Measurements from ENCODE around the gene UPF3A. TPM values are rescaled to one million over a fixed set of nuclear protein-coding genes. Genes with fewer than 3 reads are reported as not detected.
A peak's percentile ranks its signal among the peaks of the same experiment; 100 is the strongest.

The UPF3A gene
- total and polyA plus RNA-seq, 10 of the 15 experiments (the other 5 are each of a cell fraction or from before 2014, with no cell fraction given), result 18.6 to 61.5 (median 43.3) TPM

DNA sequence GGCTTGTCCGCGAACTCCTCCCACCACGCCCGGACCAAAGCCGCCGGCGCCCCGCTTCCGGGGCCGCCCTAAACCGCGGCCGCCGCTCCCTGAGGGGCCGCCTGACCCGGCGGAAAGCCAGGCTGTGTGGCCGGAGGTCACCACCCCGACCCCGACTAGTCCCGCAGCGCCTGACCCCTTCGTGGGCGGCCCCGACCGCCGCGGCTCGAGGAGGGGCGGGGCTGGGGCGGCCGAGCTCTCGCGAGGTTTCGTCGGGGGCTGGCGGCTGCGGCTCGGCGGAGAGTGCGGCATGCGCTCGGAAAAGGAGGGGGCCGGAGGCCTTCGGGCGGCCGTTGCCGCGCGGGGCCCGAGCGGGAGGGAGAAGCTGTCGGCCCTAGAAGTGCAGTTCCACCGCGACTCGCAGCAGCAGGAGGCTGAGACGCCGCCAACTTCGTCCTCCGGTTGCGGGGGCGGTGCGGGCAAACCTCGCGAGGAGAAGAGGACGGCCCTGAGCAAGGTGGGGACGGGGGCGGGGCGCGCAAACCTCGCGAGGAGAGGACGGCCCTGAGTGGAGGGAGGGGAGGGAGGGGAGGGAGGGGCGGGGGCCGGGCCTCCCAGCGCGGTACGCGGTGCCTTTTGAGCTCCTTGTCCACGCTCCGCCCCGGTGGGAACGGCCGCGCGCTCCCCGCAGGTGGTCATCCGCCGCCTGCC is at the start of gene UPF3A (continued):
- TF ChIP-seq, protein P1, sequence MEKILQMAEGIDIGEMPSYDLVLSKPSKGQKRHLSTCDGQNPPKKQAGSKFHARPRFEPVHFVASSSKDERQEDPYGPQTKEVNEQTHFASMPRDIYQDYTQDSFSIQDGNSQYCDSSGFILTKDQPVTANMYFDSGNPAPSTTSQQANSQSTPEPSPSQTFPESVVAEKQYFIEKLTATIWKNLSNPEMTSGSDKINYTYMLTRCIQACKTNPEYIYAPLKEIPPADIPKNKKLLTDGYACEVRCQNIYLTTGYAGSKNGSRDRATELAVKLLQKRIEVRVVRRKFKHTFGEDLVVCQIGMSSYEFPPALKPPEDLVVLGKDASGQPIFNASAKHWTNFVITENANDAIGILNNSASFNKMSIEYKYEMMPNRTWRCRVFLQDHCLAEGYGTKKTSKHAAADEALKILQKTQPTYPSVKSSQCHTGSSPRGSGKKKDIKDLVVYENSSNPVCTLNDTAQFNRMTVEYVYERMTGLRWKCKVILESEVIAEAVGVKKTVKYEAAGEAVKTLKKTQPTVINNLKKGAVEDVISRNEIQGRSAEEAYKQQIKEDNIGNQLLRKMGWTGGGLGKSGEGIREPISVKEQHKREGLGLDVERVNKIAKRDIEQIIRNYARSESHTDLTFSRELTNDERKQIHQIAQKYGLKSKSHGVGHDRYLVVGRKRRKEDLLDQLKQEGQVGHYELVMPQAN (conservative IDR thresholded peaks at IDR 0.05), result peak; percentile 48
- no peak for TF ChIP-seq SIN3A (IDR thresholded peaks at IDR 0.05; ENCODE audit: low read depth, low read length)
- peak; percentile 85 for TF ChIP-seq RCOR1 (conservative IDR thresholded peaks at IDR 0.05; ENCODE audit: low read depth, low read length)
- TF ChIP-seq BRCA1 (IDR thresholded peaks at IDR 0.05; ENCODE audit: low read depth, low read length), result peak; percentile 59; the same call in 1 of the 2 replicates
- peak; percentile 75 for TF ChIP-seq LARP7 (IDR thresholded peaks at IDR 0.05)
- TF ChIP-seq SREBF2 (IDR thresholded peaks at IDR 0.05; ENCODE audit: low read length), result no peak
- TF ChIP-seq RFX5 (IDR thresholded peaks at IDR 0.05; ENCODE audit: low read depth, low read length), result no peak
- TF ChIP-seq, protein P2, sequence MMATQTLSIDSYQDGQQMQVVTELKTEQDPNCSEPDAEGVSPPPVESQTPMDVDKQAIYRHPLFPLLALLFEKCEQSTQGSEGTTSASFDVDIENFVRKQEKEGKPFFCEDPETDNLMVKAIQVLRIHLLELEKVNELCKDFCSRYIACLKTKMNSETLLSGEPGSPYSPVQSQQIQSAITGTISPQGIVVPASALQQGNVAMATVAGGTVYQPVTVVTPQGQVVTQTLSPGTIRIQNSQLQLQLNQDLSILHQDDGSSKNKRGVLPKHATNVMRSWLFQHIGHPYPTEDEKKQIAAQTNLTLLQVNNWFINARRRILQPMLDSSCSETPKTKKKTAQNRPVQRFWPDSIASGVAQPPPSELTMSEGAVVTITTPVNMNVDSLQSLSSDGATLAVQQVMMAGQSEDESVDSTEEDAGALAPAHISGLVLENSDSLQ (IDR thresholded peaks at IDR 0.05), result no peak
- TF ChIP-seq FOXK2 (IDR thresholded peaks at IDR 0.05), result no peak
- TF ChIP-seq EP300 (IDR thresholded peaks at IDR 0.05; ENCODE audit: borderline replicate concordance in 1 of 2, control insufficient read depth in 1 of 2, low read depth in 2 of 2, low read length in 2 of 2), result 0 out of 4 replicates have a peak, but pooled peaks of 1 of the 2 experiments have one; percentile 17
- TF ChIP-seq DPF2 (IDR thresholded peaks at IDR 0.05), result peak; percentile 87
- no peak for TF ChIP-seq CREB1 (IDR thresholded peaks at IDR 0.05; ENCODE audit: low read depth)
- no peak for TF ChIP-seq SIX5 (IDR thresholded peaks at IDR 0.05; ENCODE audit: low read depth, low read length, severe bottlenecking)
- TF ChIP-seq CBX3 (IDR thresholded peaks at IDR 0.05; ENCODE audit: borderline replicate concordance, low read depth), result no peak
- no peak for TF ChIP-seq TBL1XR1 (IDR thresholded peaks at IDR 0.05; ENCODE audit: low read depth, low read length)
- TF ChIP-seq TCF3 (IDR thresholded peaks at IDR 0.05; ENCODE audit: borderline replicate concordance, insufficient read depth, low read depth, low read length), result peak; percentile 76; the same call in 1 of the 2 replicates
- TF ChIP-seq RAD51 (IDR thresholded peaks at IDR 0.05), result no peak
- TF ChIP-seq TCF12 (IDR thresholded peaks at IDR 0.05; ENCODE audit: low read depth, low read length), result 0 out of 2 replicates have a peak, but pooled peaks have one; percentile 59
- TF ChIP-seq TAF1 (IDR thresholded peaks at IDR 0.05; ENCODE audit: borderline replicate concordance, low read depth, low read length), result peak; percentile 58; the same call in 1 of the 2 replicates

Data from GM12878 (cell line).